ENCODE measurements around the gene RGS14.
A peak's percentile ranks its signal among the peaks of the same experiment; 100 is the strongest.

Gene RGS14, protein sequence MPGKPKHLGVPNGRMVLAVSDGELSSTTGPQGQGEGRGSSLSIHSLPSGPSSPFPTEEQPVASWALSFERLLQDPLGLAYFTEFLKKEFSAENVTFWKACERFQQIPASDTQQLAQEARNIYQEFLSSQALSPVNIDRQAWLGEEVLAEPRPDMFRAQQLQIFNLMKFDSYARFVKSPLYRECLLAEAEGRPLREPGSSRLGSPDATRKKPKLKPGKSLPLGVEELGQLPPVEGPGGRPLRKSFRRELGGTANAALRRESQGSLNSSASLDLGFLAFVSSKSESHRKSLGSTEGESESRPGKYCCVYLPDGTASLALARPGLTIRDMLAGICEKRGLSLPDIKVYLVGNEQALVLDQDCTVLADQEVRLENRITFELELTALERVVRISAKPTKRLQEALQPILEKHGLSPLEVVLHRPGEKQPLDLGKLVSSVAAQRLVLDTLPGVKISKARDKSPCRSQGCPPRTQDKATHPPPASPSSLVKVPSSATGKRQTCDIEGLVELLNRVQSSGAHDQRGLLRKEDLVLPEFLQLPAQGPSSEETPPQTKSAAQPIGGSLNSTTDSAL

DNA sequence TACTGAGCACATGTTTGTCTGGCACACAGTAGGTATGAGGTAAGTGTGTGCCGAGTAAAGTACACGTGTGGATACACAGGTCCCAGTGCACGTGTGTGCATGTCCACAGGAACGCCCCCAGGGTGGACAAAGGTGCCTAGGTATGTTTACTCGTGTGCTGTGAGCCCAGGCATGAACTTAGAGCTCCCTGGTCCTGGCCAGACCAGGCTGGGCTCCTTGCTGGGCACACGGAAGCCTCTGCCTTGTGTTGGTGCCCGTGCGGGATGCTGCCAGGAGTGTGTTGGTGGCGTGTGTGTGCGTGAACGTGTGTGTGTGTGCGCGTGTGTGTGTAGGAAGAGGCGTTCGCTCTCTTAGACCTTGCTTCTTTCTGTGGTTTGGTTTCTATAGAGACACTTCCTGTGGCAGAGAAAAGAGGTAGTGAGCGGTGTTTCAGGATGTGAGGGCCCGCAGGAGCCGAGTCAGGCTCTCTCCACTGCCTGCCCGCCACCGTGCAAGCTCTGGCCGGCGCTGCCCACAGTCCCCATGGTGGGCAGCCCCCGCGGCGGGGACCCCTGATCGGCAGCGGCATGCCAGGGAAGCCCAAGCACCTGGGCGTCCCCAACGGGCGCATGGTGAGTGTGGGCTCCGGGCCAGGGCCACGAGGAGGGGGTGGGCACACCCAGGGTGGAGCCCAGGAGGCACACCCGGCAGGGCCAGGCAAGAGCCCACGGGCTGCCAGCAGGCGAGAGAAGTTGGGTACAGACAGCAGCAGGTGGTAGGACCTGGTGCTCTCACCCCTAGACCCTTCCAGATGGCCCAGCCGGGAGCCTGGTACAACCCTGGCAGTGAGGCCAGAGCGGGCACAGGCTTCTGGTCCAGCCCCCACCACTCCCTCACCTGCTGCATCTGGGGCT, at the start of gene RGS14:
RGS14 (plus strand) TSS at position 466 of the 893 bp plus-strand sequence; CDS start at position 567, 101 bp downstream.
- DNase-seq = peak; percentile 87

DNA sequence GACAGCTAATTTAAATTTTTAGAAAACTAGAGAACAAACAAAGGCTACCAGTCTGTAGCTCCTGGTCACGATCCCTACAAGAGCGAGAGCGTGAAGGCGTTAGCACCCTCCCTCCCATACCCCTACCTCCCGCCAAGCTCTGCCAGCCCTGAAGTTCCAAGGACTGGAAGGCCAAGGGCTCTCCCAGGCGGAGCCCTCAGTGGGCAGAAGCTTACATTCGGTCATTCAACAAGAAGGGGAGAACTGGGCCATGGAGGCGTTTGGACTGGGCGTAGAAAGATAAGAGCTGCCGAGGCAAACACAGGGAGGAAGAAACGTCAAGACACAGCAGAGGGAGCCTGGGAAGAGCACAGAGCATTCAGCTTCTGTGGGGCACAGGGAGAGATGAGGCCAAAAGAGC, 49.0 kb upstream of the RGS14 start:
- DNase-seq = no peak

DNA sequence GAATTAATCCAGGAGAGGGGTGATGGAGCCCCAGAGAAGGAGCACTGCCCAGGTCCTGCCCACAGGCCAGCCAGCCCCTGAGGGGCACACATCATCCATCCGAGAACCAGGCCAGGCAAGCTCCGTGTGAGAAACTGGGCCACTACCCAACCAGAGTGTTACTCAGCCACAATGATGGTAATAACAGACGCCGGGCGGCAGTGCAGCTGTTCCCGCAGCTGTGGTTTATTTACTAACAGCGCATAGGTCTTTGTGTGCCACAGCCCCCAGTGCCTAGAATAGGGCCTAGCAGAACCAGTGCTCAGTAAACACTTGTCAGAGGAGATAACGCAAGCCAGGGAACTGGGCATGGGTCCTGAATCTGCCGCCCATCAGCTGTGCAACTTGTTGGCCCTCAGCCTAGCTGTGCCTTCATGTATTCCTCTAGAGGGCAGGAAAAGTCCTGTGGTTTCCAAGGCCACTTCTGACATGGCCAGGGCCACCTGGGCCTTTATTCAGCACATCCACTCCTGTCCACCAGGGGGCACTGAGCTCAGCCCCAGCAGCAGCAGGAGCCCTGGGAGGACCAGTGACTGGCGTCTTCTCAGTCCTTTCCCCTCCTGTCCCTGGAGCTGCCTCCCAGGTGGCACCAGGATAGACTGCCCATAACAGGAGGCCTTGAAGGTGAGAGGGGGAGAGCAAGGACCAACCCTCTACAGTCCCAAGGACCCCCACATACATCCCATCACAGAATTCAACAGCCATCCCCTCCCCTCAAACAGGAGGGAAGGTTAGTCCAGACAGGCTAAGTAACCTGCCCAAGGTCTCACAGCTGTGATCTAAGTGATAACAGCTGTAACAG, 48.2 kb upstream of the RGS14 start:
- DNase-seq = peak; percentile 87

DNA sequence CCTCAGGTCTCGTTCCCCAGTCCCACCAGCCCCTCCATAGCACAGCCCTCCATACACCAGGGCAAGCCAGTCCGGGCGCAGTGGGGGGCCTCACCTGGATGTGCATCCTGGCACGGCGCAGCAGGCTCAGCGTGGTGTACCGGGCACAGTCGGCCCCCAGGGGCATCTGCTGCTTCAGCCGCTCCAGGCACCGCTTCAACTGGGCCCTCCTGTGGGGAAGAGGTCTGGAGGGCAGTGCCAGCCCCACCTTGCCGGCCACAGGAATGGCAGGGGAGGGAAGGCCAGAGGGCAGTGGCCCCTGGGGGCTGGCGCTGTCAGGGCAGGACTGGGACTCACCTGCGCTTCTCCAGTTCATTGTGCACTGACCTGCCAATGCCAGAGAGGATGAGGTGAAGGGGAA, 47.4 kb upstream of the RGS14 start:
- DNase-seq = no peak

DNA sequence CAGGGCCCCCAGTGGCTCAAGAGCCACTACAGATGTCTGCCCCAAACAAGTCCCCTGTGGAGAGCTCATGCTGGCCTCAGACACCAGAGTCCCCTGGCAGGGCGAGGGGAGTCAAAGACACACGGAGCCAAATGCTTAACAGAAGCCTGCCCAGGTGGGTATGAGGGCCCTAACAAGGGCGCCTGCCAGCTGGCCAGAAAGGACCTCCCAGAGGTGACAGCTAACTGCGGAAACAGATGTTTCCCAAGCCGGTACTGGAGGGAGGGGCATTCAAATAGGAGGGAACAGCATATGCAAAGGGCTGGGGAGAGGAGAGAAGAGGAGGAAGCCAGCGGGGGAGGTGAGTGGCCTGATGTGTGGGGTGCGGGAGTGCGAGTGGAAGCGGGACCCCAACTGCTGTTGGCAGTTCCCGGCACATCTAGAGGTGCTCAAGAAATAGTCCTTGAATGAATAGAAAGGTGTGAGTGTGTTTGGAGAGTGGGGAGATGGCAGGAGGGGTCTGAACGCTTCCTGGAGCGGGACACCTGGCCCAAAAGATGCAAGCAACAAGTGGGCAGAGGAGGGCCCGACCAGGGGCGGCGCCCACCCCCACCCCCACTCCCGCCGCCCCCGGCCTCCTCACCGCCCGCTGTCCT, 46.9 kb upstream of the RGS14 start:
- no peak for DNase-seq

DNA sequence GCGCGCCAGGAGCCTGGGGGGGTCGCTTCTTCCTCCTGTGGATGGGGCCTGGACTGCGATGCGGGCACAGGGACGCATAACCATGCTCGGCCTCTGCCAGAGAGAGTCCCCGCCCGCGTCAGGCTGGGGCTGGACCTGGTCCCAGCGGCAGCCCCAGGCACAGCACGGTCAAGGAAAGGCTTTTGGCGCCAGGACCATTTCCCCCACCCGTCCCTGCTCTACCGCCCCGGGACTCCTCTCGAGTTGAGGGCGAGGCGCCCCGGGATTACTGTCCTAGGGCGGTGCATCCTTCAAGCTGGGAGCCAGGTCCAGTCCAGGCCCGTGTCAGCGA, 46.4 kb upstream of the RGS14 start:
- DNase-seq = peak; percentile 52

DNA sequence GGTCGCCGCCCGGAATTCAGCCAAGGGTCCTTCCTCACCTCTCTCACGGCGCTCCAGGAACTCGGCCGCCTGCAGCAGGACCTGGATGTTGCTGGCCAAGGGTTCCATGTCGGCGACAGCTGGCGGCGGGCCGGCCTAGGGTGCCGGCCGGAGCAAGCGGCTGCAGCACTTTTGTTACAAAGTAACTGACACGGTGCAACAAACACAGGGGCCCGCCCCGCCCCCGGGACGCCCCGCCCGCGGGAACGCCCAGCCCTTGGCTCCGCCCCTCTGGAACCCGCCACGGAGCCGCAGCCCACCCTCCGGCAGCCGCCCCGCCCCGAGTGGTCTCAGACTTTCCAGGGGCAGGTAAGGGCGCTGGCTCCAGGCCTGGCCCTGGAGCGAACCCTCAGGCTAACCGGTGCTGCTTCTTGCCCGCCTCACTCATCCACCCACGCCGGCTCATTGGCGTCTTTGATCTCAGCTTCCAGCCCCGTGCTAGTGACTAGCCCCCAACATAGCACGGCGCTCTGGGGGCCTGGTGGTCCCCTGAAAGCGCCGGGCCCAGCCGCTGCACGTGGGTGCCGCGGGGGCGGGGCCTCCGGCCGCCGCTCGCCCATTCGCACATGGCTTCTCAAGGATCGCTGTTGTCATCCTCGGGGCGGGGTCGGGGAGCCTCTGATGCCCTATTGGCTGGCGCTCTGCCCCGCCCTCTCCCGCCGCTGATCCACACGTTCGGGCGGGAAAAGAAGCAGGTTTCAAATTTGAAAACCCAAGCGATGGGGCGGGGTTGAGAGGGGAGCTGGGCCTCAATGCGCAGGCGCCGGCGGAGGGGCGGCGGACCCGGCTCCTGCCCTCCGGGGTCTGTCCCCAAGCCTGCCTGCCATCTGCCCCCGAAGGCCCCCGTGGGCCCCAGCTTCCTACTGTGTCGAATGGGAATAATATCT, 45.7 kb upstream of the RGS14 start, which contains the start of gene MXD3:
MXD3 (minus strand) TSS at position 176 of the 926 bp plus-strand sequence; CDS start at position 108, 68 bp downstream.
- DNase-seq = peak; percentile 99

DNA sequence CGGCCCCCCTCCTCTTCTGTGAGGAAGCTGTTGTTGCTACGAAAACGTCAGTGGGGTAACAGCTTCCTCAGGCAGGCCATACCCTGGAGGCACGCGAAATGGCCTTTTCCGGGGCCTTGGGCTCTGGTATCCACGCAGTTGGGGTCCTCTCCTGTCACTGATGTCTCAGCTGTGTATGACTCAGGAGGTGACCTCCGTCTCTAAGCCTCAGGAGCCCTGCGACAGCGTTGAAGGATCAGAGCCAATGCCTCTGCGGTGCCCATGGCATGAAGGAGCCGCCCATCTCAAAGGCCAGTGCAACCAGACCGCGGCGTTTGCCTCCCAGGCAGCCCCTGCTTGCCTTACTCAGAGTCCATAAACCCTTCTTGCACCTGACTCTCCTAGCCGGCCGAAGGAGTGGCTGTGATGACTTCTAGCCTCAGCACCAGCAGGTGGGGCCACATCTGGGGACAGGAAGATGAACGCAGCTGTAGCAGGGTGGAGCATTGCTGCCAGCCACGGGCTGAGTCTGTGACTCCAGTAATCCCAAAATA, 45.0 kb upstream of the RGS14 start:
- peak; percentile 81 for DNase-seq

DNA sequence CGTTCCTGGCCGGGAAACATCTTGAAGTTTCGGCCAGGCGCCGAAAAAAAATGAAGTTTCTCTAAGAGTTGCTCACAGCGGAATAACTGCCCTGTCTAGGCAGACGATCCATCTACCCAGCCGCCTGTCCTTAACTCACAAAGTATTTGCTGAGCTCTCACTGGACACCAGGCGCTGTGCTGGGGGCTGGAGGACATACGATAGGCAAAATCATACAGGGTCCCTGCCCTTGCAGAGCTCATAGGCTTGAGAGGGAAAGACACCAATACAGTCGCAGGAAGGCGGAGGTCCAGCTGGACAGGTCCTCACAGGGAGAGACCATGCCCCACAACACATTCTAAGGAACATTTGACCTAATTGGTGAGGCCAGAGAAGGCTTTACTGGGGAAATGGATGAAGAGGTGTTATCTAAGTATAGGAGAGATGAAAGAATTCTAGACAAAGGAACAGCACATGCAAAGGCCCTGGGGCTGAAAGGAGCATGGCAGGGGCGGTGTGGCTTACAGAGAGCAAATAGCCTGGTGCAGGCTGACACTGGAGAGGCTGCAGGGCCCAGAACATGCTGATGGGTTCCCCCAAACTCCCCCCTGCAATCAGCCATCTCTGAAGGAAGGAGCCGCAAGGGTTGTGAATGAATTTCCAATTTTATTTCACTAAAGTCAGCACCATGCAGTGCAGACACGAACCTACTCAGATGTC, 44.0 kb upstream of the RGS14 start:
- DNase-seq = no peak

DNA sequence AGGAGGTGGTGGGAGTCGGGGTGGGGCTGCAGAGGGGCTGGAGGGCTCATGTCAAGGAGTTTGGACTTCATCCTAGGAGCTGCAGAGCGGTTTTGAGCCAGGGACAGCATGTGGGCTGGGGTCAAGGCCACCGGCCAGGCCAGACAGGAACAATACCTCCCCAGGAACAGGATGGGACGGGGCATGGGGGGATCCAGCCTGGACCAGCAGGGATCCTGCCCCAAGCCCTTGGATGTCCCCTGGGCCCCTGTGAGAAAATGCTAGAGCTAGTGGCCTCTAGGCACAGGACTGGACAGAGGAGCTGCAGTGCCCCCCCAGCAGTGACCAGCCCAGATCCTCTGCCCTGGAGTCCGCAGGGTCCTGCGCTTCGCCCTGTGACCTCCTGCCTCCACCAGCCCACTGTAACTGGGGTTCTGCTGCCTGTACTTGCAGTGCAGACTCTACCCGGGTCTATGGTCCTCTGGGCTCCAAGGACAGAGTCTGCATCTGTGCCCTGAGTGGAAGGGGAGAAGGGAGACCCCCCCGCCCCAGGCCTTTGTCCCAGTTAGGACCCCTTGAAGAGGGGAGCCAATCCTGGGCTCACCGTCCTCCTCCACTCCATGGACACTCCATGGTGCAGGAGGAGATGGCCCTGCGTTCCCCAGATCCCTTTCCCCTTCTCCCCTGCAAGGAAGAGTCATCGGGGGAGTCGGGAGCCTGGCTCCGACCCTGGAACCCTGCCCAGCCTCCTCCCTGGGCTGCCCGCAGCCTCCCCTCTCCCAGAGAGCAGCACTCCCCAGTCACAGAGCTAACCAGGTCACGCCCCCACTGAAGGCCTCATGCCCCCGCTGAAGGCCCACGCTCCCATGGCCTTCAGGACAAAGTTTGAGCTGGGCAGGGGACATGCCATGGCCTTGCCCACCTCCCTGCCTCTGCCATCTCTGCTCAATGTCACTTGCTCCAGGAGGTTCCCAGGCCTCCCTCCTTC, 43.1 kb upstream of the RGS14 start:
- DNase-seq = no peak

DNA sequence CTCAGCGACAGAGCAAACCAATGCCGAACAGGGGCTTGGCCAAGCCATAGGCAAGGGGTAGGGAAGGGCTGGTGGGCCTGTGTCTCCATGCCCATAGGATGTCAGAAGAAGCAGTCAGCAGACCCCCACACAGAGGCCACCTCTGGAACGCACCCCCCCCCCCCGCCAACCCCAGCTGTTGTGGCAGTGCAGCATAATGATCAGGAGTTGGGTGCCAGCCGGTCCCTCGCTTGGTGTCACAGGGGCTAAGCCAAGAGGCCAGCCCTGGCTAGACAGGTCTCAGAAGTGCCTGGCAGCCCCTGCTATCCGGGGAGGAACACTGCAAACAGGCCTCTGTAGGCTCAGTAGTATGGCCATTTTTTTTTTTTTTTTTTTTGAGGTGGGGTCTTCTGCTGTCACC, 42.3 kb upstream of the RGS14 start:
- DNase-seq = no peak

DNA sequence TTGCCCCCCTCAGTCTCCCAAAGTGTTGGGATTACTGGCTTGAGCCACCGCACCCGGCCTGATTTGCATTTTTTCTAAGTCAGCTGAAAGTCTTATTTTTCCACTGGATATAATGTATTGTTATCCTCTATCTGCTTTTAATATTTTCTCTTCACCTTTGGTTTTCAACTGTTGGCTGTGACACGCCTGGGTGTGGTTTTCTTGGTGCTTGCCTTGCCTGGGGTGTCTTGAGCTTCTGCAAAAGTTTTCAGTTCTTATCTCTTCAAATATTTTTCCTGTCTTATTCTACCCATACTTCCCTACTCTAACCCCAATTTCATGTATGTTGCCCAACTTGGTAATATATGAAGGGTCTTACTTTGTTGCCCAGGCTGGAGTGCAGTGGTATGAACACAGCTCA, 41.7 kb upstream of the RGS14 start:
- DNase-seq = no peak

DNA sequence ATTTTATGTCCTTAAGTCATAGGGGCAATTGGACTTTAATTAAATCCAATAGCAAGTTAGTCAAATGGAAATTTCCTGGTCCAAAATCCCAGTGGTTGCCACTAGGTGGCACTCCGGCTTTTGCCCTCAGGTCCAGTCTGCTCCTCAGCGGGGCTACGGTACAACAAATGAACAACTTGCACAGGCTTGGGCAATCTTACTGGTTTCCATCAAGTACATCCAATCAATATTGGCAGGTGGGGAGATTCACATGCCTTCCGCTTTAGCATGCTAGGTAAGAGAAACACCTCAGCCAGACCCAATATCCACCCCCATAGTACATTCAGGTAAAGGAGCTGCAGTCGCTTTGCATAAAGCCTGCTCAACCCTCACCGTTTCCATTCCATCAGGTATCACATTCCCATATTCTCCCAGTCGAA, 39.8 kb upstream of the RGS14 start:
- DNase-seq = peak; percentile 88

DNA sequence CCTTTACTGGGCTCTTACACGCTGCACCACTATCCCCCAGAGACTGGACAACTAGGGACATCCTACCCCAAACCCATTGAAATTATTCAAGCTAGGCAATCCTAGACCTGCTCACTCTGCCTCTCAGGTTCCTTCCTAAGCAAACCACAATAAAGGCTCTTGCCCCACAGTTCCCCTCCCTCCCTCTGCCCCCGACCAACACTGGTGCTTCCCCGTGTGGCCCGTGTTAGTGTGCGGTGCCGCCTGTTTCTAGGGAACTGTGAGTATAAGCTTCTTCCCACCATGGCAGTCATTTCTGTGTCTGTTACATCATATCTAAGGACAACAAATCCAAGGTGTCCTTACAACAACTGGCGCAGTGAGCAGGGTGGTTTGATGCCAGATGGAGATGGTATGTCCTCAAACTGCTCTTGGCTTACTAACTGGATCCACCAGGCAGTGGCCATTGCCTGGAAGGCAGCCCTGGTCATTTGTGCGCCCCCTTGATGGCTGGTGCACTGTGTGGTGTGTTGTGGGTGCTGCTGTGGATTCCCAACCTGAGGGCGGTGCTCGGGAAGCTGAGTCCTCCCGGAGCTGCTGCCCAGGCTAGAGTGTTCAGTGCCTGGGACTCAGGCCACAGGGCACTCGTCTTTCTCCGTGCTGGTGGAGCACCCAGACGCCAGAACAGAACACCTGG, 37.7 kb upstream of the RGS14 start:
- no peak for DNase-seq

DNA sequence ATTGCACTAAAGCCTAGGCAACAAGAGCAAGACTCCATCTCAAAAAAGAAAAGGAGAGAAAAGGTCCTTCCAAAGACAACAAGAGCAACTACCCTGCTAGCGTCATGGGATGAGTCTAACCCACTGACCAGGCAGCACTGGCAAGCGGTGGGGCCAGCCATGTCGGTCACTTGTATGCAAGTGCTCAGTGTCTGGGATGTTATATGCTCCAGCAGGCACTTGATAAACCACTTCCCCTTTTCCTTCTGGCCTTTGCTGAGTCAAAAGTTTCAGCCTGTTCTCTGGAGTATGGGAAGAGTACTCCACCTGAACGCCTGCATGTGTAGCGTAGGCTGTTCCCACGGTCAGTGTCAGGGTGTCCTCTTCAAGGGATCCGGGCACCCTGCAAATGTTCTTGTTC, 36.8 kb upstream of the RGS14 start:
- peak; percentile 91 for DNase-seq

DNA sequence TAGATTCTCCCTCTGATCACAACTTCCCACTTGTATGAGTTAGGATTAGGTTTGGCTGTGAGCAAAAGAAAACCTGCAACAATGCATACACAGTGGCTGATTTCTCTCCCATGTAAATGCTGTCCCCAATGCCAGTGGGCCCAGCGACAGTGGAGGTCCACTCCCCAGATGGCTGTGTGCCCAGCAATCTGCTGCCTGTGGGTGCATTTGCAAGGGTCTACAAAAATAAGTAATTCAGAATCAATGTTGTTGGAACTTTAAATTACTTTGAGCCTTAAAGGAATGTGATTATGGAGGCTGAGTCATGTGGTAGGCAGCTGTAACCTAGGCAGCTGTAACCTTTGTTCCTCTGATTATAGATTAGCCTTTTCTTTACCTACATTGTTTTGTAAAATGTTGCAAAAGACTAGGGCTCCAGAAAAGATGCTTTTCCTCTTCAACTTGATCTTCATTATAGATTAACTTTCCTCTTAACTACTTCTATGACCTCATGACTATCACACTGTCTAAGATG, 31.8 kb upstream of the RGS14 start:
- no peak for DNase-seq

DNA sequence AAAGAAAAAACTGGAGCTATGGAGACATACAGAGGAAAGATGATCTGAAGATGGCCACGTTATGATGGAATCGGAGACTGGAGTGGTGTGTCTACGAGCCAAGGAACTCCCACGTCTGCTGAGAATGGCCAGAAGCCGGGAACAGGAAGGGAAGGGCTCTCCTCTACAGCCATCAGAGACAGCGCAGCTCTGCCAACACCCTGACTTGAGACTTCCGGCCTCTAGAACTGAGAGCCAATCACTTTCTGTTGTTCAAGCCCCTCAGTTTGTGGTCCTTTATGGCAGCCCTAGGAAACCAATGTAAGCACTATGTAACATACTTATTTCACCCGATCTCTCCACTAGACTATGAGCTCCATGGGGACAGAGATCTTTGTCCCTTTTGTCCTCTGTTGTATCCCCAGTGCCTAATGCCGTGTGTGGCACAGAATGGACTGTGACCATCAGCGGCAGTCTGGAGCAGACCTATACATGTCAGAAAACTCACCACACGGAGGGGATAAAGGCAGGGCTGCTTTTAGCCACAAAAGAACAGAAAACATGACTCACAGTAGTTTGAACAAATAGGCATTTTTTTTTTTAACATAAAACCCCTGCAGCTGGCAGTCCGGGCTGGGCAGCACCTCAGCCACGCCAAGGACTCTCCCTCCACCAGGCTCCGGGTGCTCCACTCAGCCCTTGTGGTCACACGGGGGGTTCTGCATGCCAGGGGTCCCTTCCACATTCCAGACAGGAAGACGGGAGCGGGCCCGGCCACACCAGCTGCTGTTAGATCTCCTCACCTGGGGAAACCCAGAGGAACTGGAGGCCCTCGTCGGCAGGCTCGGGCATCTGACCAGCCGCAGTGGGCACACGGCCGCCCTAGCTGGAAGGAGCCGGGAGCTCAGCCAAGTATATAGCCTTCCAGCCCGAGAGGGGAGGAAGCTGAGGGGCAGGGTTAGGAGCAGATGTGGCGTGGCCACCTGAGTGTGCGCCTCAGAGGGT, 29.9 kb upstream of the RGS14 start:
- no peak for DNase-seq

Data from OCI-M1 (cell line).